Measurements from ENCODE around the gene DRG2.

Gene DRG2

DNA sequence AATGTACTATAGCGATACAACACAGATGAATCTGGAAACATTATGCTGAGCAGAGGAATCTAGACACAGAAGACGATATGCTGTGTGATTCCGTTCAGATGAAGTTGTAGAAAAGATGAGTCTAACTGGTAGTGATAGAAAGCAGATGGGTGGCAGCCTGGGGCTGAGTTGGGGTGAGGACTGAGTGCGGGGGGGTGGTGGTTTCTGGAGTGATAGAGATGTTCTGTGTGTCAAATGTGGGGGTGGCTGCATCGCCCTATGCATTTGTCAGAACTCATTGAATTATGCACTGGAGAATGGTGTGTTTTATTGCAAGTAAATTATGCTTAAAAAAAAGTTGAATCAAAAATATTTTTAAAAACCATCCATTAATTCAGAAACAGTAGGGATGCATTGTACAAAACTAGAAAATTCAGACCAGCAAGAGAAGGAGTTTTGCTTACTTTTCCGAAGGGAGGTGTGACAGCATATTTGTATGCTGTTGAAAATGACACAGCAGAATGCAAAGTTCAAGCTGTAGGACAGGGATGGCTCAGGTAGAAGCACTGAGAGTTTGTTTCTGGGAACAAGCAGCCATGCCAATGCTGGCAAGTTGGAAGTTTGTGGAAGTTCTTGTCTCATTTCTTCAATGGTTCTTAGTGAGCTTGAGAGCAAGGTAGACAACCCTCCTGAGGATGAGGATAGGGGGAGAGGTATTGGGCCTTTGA, 13.0 kb upstream of the DRG2 start:
- DNase-seq (ENCODE audit: low read depth): no peak

DNA sequence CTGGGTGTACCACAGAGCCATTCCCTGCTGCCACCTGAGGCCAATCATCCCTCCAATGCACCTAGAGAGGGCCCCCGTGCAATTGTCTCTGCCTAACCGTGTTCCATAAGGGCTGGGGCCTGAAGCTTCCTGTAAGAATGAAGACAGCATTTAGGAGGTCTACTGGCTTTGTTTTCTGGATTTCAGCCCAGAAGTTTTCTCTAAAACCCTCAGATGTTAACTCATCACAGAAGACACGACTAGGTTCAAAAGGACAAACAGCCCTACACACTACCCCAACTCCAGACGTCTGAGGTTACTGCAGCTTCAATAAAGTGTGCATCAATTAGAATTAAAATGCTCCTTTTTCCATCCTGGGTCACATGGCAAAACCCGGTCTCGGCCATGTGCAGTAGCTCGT, 10.8 kb upstream of the DRG2 start:
- DNase-seq (ENCODE audit: low read depth): no peak

DNA sequence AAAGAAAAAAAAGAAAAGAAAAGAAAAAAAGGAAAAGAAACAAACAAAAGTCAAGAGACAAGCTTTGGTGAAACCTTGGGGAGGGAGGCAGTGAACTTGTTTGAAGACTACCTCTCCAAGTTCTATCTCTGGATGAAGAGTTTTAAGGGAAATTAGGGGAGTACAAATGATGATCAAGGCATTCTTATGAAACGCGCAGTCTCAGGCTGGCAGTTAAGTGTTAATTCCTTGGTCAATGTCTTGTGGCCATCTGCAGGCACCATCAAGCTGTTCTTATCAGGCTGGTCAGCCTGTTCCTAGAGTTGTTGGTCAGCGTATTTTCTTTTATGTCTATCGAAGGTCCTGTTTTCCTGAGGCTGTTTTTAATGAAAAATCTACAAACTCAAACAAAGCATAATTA, 8.2 kb upstream of the DRG2 start:
- no peak for DNase-seq (ENCODE audit: low read depth)

DNA sequence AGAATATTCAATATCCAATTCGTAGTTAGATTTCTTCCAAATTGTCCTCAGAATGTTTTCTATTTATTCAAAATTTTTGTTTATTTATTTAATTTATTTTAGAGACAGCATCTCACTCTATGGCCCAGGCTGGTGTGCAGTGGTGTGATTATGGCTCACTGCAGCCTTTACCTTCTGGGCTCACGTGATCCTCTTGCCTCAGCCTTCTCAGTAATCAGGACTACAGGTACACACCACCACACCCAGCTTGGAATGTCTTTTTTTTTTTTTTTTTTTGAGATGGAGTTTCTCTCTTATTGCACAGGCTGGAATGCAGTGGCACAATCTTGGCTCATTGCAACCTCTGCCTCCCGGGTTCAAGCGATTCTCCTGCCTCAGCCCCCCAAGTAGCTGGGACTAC, 3.5 kb upstream of the DRG2 start:
- no peak for DNase-seq (ENCODE audit: low read depth)

DNA sequence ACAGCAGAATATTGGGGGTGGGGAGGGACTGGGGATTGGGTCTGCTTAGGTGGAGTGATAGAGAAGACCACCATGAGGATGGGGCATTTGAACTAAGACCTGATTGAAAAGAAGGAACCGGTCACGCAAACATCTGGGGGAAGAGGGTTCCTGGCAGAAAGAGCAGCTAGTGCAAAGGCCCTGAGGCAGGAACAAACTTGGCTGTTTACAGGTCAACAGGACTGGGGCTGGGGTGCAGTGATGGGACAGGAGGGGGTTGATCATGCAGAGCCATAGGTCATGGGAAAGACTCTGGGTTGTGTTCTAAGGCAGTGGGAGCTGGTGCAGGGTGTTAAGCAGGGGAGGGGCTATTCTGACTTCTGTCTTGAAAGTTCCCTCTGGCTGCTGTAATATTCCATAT, 1.9 kb downstream of the DRG2 start:
- DNase-seq (ENCODE audit: low read depth): no peak

DNA sequence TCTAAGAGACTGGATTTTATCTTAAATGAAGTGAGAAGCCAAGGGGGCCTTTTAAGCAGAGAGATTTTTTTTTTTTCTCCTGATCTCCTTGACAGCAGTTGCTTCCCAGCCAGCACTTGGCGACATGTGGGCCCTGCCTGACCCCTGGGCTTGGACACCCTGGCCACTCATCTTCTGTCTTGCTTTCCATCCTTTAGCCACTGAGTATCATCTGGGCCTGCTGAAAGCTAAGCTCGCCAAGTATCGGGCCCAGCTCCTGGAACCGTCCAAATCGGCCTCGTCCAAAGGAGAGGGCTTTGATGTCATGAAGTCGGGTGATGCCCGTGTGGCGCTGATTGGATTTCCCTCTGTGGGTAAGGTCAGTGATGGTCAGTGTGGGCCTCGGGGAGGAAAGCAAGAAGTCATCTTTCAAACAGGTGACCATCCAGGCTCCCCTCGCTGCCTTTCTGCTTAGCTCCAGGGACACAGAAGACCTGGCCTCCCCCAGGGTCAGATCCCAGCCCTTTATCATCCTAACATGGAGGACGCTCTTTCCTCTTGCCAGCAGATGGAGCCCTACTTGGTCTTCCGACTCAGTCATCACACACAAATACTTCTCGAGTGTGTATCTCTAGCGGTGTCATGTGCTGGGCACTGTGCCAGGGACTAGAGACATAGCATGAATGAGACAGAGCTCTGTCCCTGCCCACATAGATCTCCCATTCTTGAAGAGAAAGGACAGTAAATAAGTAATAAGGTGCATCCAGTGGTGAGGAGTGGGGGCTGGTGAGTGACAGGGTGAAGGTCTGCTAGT, 6.1 kb downstream of the DRG2 start:
- no peak for DNase-seq (ENCODE audit: low read depth)

DNA sequence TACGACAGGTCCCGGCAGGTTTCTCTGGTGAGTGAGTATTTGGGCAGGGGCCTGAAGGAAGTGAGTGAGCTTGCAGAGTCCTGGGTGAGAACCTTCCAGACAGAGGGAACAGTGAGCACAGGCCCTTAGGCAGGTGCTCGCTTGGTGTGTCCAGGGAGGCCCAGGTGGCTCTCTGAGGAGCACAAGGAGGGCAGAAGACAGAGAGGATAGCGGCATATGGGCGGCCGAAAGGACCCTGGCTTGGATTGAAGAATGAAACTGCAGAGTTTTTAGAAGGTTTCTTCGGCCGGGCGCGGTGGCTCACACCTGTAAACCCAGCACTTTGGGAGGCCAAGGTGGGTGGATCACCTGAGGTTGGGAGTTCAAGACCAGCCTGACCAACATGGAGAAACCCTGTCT, 6.7 kb downstream of the DRG2 start:
- no peak for DNase-seq (ENCODE audit: low read depth)

DNA sequence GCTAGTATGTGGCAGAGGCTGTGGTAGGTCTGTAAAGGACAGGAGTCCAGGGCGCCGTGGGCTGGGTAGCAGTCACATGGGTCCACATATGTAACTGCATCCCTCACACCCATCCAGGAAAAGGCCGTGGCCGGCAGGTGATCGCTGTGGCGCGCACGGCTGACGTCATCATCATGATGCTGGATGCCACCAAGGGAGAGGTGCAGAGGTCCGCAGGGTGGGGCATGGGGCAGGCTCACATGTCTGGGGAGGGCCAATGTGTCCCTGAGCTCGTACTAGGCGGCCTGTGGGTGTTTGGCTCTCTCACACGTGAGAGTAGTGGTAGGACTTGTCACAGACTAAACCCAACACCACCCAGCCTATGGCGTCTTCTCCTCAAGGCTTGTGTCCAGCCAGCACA, 11.8 kb downstream of the DRG2 start:
- no peak for DNase-seq (ENCODE audit: low read depth)

DNA sequence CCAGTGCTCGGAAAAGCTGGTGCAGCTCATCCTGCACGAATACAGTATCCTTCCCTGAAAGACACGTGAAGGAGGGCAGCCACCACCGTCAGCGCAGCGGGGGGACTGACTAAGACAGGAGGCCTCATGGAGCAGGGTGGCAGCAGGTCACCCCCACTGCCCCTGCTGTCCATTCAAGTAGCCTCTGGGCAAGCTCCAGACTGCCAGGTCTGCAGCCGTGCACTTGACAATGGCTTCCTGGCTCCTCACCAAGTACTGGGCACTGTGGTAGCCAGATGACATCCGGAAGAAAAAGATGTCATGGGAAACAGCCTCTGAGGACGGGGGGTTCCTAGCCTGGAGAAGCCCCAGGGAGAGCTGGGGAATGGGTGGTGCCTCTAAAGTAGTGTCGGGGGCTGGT, 12.9 kb downstream of the DRG2 start:
- no peak for DNase-seq (ENCODE audit: low read depth)

DNA sequence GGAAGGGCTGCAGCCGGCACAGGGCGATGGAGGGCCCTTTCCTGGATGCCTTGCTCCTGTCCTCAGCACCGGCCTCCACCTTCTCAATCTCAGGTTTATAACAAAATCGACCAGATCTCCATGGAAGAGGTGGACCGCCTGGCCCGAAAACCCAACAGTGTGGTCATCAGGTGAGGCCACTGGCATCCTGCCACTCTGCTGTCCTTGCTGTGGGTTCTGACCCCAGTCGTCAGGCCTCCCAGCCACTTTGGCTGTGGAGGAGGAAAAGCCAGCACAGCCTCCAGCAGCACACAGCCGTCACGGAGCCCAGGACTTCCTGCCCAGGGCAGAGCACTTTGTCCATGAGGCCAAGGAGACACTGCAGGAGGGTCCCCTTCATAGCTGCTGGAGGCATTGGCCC, 14.1 kb downstream of the DRG2 start:
- no peak for DNase-seq (ENCODE audit: low read depth)

DNA sequence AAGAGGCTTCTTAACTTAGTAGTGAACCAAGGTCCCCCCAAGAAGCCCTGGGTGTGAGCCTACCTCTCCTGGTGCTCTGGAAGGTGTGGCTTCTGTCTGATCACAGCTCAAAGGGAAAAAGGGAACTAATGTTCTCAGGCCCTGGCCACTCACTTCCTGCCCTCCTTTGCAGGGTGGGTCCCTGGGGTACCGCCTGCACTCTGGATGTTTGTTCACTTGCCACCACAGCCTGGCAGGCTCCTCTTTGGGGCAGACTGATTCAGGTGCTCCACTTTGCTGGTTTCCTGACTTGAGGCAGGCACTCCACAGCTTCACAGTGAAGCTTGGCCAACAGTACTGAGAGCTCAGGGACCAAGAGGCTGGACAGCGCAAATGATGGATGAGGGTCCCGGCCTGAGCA, 14.9 kb downstream of the DRG2 start:
- no peak for DNase-seq (ENCODE audit: low read depth)

DNA sequence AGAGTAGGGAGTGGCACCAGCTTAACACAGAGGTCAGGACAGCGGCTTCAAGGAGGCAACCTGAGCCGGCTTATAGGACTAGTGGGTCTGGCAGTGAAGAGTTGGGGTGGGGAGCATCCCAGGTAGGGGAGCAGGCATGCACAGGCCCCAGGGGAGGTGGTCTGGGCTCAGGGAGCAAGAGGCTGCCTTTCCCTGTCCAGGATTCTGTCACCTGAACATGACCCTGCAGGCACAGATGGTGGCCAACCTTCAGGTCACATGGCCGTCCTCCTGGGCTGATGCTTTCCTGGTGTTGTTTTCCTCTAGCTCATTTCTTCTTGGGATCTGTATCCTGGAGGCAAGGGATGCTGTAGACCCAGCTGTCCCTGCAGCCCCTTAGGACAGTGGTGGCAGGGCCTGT, 17.3 kb downstream of the DRG2 start:
- no peak for DNase-seq (ENCODE audit: low read depth)

DNA sequence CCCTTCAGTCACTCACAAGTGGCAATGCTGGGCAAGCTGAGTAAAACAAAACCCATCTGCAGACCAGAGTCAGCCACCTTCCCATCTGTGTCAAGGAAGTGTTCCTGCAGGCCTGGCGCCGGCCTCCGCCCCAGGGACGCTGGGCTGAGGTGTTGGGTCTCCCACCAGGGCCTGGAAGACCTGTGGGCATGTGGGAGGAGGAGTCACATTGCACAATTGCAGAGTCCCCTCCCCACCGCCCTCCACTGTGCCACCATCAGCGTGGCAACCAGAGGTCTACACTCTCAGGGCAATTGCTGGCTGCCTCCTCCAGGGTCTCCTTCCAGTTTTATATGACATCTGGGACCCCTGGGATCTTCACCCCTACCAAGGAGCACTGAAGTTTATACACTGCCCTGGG, 17.8 kb downstream of the DRG2 start:
- DNase-seq (ENCODE audit: low read depth): no peak

DNA sequence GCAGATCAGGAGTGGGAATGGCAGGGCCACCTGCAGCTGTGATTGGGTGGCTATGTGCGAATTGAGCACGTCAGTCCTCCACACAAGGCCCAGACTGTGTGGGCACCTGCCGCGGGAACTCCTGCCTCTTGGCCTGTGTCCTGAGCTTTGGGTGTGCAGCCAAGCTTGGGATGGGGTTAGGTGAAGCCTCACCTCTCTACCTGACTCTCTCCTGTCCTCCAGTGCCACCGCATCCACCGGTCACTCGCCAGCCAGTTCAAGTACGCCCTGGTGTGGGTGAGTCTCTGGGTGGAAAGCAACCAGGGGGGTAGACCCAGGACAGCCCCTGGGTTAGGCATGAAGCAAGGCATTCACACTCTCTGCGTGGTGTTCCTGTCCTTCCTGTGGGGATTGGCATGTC, 18.5 kb downstream of the DRG2 start:
- no peak for DNase-seq (ENCODE audit: low read depth)

DNA sequence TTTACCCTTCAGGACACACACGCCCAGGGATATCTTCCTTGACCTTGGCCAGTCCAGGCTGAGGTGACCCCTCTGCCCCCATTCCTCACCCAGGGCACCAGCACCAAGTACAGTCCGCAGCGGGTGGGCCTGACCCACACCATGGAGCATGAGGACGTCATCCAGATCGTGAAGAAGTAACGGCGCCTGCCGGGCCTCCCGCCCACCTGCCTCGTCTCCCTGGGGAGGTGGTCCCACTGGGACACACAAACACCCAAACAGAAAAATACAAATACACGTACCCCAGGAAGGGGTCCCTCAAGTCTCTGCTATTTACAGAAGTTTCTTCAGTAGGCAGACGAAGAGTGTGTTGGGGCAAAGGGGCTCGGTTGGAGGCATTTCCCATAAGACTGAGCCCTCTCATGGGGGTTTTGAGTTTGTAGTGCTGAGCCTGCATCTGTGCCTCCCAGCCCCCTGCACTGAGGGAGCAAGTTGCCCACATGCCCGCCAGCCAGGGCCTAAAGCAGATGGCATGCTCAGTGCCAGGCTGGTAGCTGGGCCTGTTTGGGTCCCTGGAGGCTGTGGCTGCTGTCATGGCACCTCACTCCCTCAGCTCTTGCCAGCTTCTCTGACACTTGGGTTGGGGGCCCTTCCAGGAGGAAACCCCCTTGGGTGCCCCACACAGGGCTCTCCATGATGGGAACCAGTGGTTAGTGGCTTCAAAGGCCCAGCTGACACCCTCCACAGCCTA, 19.5 kb downstream of the DRG2 start:
- no peak for DNase-seq (ENCODE audit: low read depth)

DNA sequence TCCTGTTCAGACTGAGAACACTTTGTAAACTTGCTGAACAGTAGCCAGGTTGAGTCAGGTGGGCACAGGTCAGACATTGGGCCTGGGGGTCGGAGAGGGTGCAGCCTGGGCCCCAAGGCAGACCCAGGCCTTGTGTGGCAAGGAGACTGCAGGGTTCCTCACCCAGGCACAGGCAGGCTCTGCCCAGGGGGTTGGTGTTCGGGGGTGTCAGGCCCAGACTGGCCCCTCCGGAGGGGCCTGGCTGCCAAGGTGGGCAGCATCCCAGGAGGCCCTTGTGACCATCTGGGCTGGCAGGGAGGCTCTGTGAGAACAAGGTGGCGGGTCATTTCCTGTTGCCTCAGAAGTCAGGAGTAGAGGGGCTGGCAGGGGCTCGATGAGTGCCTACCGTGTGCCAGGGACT, 20.2 kb downstream of the DRG2 start:
- DNase-seq (ENCODE audit: low read depth): no peak

DNA sequence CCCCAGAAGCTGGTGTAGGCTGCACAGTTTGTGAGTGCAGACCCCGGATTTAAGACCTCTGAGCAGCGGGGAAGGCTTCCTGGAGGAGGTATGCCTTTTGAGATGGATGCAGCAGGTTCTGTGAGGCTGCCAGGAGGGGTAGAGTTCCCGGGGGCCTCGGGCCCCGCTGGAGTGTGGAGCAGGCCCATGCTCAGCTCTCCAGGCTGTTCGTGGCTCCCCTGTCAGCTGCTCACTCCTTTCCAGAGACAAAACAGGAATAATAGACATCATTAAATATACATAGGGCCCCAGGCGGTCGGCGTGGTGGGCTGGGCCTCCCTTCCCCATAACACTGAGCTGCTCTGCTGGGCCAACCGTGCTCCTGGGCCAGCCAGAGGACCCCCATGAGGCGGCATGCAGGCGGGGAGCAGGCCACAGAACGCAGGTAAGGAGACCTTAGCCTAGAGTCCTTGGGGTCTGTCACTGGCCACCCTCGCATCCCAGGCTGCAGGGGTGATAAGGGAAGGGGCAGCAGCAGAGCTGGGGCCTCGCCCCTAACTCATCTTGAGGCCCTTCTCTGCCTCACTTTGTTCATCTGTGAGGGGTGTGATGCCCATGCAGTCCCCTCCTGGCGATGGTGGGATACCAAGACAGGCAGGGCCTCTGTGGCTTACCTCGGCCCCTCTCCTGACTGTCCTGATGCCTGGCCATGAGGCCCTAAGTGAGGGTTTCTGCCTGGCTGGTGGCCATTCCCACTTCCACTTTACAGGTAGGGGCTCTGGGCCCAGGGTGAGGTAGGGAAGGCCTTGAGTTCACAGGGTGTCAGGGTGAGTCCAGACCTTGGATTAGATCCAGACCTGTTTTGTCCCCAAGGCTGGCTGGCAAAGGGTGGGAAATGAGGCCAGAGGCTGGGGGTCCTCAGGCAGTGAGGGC, 20.9 kb downstream of the DRG2 start, which contains the start of gene MYO15A:
Gene MYO15A, plus strand, starts transcription at position 356 of the 912 bp plus-strand sequence. CDS start 10,045 bp downstream, outside the sequence.
- DNase-seq (ENCODE audit: low read depth): no peak

DNA sequence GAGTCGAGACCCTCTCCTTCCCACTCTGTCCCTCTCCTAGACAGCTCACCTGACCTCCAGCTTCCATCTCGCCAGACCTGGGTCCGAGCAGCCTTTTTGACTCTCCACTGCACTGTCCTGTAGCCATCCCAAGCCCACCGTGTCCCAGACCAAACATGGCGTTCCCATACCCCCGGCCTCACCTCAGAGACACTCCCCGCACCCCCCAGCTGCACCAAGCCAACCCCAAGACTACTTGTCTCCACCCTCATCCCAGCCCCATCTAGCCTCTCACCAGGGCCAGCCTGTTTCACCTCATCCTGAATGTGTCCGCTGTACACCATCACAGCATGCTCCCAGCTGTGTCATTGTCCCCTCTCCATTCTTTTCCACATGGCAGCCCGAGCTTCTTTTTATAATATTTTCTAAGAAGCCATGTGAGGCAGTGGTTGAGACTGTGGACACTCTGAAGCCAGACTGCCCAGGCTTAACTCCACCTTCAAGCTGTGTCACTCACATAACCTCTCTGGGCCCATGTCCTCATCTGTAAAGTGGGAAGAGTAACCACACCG, 22.3 kb downstream of the DRG2 start:
- DNase-seq (ENCODE audit: low read depth): no peak

DNA sequence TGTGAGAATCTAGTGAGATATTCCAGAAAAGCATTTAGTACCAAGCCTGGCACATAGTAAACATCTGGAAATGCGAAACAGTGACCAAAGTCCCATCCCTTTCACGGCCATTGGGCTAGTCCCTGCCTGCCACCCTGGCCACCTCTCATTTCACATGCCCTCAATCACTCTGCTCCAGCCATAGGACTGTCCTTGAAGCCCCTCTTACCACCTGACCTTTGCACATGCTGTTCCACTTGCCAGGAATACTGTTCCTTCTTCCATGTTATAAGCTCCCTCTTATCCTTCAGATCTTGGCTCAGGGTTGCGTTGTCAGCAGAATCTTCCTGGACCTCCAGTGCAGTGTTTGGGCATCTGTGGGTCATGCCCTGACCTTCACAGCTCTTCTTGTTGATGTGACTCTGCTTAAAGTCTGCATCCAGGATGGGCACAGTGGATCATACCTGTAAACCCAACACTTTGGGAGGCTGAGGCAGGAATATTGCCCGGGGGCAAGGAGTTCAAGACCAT, 22.9 kb downstream of the DRG2 start:
- no peak for DNase-seq (ENCODE audit: low read depth)

DNA sequence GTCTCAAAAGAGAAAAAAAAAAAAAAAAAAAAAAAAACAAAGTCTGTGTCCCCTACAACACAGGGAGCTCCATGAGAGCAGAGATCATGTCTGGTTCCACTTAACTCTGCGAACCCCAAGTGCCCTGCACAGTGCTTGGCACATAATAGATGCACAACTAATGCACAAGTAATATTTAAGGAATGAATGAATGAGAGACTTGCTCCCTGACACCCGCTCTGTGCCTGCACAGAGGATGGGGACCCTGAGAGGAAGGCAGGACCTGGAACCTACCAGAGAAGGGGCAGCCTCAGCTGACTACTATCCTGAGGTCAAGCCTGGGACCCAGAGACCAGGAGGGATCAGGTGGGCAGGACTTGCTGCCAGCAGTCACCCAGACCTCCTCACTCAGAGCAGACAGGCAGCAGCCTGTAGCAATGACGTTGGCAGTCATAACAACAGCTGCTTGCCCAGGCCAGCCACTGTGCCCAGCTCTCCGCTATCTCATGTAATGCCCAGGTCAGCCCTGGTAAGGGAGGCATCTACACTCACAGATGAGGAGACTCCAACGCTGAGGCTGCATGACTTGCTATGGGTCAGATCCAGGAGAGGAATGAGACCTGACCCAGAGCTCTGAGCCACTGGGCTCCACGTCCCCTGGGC, 23.7 kb downstream of the DRG2 start:
- DNase-seq (ENCODE audit: low read depth): no peak

DNA sequence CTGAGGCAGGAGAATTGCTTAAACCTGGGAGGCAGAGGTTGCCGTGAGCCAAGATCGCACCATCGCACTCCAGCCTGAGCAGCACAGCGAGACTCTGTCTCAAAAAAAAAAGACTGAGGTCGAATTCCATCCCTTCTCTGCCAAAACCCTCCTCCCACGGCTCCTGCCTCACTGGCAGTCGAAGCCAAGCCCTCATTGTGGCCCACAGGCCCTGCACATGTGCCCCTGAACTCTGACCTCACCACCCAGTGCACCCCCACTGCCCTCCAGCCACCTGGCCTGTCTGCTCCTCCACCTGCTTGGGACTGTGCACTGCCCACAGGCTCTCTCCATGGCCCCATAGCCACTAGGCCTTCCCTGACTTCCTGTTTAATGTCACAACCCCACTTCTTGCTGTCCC, 27.8 kb downstream of the DRG2 start:
- DNase-seq (ENCODE audit: low read depth): no peak

Data from T-helper 22 cell (primary cell).